NCI-H1105 (cell line): Measurements from ENCODE around the gene PKN1.
A peak's percentile ranks its signal among the peaks of the same experiment; 100 is the strongest.

Experiments
- DNase-seq: peaks from one replicate; lab custom pipeline; 2025; lab: John Stamatoyannopoulos, UW

The PKN1 gene

DNA sequence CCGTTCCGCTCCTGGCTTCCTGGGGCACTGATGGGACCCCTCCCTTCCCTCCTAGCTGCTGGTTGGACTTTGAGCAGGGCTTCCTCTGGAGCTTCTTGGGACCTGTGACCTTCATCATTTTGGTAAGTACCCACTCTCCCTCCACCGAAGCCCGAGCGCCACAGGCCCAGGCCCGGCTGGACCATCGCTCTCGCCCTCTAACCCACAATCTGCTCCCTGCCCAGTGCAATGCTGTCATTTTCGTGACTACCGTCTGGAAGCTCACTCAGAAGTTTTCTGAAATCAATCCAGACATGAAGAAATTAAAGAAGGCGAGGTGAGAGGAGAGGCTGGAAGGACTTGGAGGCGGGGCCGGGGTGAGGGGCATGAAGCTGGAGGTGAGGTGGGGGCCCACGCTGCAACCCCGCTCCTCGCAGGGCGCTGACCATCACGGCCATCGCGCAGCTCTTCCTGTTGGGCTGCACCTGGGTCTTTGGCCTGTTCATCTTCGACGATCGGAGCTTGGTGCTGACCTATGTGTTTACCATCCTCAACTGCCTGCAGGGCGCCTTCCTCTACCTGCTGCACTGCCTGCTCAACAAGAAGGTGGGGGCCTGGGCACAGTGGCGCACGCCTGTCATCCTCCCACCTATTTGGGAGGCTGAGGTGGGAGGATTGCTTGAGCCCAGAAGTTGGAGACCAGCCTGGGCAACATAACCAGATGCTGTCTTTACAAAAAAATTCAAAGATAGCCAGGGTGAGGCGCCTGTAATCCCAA, 26.3 kb upstream of the PKN1 start:
- no peak for DNase-seq

DNA sequence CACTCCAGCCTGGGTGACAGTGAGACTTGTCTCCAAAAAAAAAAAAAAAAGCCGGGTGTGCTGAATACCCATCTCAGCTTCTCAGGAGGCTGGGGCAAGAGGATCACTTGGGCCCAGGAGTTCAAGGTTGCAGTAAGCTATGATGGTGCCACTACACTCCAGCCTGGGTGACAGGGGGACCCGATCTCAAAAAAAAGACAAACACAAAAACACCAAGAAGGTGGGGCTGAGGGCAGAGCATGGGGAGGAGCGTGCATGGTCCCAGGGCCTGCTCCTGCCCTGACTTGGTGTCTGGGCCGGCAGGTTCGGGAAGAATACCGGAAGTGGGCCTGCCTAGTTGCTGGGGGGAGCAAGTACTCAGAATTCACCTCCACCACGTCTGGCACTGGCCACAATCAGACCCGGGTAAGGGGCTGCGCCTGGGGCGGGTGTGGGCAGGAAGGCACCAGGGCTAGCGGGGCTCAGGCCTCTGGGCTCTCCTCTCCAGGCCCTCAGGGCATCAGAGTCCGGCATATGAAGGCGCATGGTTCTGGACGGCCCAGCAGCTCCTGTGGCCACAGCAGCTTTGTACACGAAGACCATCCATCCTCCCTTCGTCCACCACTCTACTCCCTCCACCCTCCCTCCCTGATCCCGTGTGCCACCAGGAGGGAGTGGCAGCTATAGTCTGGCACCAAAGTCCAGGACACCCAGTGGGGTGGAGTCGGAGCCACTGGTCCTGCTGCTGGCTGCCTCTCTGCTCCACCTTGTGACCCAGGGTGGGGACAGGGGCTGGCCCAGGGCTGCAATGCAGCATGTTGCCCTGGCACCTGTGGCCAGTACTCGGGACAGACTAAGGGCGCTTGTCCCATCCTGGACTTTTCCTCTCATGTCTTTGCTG, 25.3 kb upstream of the PKN1 start:
- DNase-seq, result no peak

DNA sequence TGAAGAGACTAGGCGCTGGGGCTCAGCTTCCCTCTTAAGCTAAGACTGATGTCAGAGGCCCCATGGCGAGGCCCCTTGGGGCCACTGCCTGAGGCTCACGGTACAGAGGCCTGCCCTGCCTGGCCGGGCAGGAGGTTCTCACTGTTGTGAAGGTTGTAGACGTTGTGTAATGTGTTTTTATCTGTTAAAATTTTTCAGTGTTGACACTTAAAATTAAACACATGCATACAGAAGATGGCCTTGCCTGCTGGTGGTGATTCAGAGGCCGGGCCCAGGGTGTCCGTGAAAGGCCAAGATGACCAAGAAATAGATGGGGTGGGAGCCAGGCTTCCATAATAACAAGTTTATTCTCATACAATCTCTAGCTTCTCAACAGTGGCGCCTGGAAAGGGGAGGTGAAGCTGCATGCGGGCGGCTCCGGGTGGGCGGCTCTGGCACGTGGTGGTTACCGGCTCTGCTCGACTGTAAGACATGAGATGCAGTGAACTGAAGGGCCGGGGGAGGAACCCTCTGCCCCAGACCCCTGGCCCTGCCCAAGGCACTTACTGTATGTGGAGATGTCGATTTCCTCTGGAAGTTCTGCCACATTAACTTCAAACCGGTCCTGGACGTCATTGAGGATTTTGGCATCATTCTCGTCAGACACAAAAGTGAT, 24.5 kb upstream of the PKN1 start:
- no peak for DNase-seq

GRCh38 chr19:14409146-14410023, 23.7 kb upstream of the PKN1 start:
- DNase-seq, result no peak

DNA sequence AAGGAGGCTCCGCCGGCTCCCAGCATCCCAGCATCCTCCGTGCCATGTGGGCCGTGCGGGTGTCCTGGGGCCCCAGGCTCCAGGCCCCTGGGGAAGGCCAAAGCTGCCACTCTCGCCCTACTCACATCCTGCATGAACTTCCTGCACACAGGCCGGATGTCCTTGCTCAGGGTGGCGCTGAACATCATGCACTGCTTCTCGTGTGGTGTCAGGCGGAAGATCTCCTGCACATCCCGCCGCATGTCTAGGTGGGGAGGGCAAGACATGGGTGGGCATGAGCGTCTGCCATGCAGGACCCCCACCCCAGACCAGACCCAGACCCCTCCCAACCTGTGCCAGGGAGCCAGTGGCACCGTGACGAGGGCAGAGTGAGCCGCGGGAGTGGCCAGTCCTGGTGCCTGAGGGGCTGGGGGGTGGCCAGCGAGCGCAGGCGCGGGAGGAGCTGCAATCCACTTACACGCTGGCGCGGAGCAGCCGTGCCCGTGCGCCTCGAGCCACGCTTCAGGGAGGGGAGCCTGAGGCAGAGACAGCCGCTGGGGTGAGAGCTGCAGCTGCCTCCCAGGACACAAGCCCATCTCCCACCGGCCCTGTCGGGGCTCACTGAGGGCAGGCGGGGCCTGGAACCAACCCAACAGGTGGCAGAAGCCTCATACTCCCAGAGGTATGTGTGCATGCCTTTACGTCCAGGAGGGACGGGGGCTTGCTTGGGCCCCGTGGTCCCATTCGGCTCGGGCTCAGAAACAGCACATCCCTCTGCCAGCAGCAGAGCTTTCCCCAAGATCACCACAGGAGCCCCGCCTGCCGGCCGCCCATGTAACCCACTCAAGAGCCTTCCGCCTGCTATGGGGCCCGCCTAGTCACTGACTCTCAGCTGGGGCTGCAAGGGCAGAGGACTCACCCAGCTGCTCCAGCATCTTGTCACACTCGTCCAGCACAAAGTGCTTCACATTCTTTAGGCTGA, 22.7 kb upstream of the PKN1 start:
- no peak for DNase-seq

GRCh38 chr19:14411161-14411937, 21.8 kb upstream of the PKN1 start:
- DNase-seq, result no peak

DNA sequence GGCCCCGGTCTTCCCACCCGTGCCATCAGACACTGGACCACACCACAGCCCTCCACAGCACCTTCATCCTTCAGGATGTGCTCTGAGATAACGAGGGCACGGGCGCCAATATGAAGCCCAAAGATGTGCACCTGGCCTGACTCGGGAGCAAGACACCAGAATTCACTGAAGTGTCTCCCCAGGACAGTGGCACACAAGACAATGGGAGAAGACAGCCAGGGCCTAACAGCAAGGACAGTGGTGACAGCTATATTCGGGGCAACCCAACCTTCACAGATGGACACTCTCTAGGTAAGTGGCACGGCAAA, 21.2 kb upstream of the PKN1 start:
- no peak for DNase-seq

DNA sequence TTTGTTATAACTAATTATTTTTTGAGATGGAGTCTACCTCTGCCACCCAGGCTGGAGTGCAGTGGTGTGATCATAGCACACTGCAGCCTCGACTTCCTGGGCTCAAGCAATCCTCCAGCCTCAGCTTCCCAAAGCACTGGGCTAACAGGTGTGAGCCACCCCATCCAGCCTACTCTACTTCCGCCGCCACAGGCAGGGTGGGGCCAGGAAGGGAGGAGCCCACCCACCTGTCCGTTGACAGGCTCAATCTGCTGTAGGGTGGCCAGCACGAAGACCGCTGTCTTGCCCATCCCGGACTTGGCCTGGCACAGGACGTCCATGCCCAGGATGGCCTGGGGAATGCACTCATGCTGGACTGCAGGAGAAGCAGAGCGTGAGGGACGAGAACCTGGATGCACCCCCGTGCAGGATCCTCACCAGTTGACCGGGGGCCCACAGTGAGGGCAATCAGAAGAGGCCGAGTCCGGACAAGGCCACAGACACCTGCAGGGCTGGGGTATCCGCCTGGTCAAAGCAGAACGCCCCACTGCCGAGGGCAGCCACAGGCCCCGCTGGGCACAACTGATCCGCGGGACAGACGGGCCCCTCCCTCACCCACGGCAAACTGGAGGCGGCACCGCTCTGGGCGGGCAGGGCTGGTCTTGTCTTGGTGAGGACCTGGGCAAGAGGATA, 20.6 kb upstream of the PKN1 start:
- no peak for DNase-seq

- DNase-seq, result no peak
Measured at GRCh38 chr19:14412996-14413692, 20.0 kb upstream of the PKN1 start.

DNA sequence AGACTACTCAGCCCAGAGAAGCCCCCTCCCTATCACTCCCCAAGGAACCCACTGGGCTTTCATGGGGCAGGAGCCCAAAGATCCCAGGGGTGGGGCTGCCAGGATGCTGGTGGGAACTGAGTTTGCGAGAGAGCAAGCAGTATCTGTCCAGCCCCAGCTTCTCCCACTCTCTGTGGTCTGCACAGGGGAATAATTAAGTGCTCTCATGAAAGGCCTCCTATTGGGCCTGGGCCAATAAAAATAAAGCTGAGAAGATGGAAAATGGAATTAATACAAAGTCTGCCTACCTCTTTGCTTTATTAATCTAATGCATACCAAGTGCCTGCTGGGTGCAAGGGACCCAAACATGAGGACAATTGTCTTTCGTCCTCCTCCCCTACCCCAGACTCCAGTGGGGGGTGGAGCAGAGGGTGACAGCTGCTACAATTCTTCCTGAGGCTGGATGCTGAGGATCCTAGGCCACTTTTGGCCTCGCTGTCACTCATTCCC, 19.4 kb upstream of the PKN1 start:
- peak; percentile 6 for DNase-seq

DNA sequence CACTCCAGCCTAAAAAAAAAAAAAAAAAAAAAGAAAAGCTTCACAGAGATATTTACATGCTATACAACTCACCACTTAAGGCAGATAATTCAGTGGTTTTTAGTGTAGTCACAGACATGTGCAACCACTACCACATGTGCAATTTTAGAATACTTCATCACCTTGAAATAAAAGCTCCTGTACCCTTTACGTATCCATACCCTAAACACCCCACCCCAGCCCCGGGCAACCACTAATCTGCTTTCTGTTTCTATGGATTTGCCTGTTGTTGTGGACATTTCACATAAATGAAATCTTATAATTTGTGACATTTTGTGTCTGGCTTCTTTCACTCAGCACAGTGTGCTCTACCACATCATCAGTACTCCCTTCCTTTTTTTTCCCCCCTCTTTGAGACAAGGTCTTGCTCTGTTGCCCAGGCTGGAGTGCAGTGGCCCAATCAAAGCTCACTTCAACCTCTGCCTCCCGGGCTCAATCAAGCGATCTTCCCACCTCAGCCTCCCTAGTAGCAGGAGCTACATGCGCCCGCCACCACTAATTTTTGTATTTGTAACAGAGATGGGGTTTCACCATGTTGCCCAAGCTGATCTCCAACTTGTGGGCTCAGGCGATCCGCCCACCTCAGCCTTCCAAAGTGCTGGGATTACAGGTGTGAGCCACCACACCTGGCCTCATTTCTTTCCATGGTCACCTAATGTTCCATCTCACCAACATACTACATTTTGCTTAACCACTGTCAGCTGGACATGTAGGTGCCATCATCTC, 18.0 kb upstream of the PKN1 start:
- no peak for DNase-seq

GRCh38 chr19:14416817-14417231, 16.3 kb upstream of the PKN1 start:
- no peak for DNase-seq

DNA sequence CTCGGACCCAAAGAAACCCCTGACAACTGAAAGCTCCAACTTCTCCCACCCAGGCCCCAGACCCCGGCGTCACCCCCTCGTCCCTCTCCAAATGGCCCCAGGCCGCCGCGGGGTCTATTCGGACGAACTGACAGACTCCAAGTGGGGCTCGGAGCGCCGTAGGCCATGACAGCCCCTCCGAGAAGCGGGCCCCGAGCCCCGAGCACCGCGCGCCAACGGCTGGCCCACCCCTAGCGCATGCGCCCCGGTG, 14.3 kb upstream of the PKN1 start:
- no peak for DNase-seq

DNA sequence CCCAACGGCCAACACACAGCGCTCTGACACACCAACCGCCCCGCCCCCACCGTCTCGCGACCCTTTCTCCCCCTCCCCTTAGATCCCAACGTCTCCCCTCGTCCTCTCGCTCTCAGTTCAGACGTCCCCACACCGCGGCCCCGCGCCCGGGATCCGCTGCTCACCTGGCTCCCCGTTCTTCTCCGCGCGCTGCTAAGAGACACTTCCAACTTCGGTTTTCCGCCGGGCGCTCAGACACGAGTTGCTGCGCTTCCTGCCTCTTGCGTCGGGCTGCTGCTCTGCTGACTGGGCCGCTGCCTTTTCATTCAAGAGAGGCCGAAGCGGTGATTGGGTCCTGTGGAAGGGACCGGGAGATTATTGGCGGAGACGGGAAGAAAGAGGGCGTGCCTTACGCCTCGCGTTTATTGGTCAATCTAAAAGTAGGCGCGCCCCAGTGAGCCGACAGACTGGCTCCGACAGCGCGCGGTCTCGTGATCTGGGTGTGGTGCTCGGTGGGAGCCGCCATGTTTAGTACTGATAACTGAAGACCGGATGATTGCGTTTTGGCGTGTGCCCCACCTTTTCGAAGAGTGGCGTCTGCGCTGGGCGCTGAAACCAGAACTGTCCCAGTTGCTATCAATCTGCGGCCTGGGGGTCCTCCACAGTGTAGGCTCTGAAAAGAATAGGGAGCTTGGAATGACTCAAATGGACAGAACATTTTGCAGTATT, 13.8 kb upstream of the PKN1 start, which contains the start of gene DDX39A:
Gene DDX39A (minus strand): TSS at position 236 of the 708 bp plus-strand sequence. CDS start 6,121 bp downstream, outside the sequence.
- peak; percentile 99 for DNase-seq

GRCh38 chr19:14425696-14426138, 7.4 kb upstream of the PKN1 start:
- DNase-seq, result no peak

GRCh38 chr19:14427461-14427860, 5.6 kb upstream of the PKN1 start:
- no peak for DNase-seq

GRCh38 chr19:14428882-14429416, 4.2 kb upstream of the PKN1 start:
- no peak for DNase-seq
